Suprapubic skin (tissue), 4 donors: ENCODE results near the gene ME3. TPM values are rescaled to one million over a fixed set of nuclear protein-coding genes. Genes with fewer than 3 reads are reported as not detected.
"Not testable (repeated sequence)": the region's sequence is repeated elsewhere in the genome, so short reads cannot be mapped to it uniquely, and the experiment has no call there.

ENCODE experiments used
- DNase-seq, 2 donors: peaks; one replicate each; pipeline ENCODE4 v3.0.0-alpha.2; 2019; ENCODE audit warnings: low spot score in 2 of 2
- H3K27ac ChIP-seq: fragments of 200-600 bp; sonication (generic); one replicate; pipeline ENCODE4 v1.5.1; 2019
- H3K27me3 ChIP-seq: fragments of 200-600 bp; sonication (generic); one replicate; pipeline ENCODE4 v1.5.1; 2019
- H3K36me3 ChIP-seq: fragments of 200-600 bp; sonication (generic); one replicate; pipeline ENCODE4 v1.5.1; 2019
- H3K4me1 ChIP-seq: fragments of 200-600 bp; sonication (generic); one replicate; pipeline ENCODE4 v1.5.1; 2019
- H3K4me3 ChIP-seq: fragments of 200-600 bp; sonication (generic); one replicate; pipeline ENCODE4 v1.5.1; 2019; ENCODE audit warnings: mild to moderate bottlenecking
- H3K9me3 ChIP-seq: fragments of 200-600 bp; sonication (generic); one replicate; pipeline ENCODE4 v1.5.1; 2019
- EP300 ChIP-seq: sonication (generic); formaldehyde crosslinking; IDR thresholded peaks from one replicate; pipeline ENCODE4 v1.6.1; 2017; ENCODE audit warnings: antibody characterized with exemption
- POLR2A ChIP-seq, 2 donors: fragments of 450-650 bp; IDR thresholded peaks; one replicate each; pipeline ENCODE4 v1.6.1; 2017; ENCODE audit warnings: antibody characterized with exemption in 2 of 2, mild to moderate bottlenecking in 2 of 2, moderate library complexity in 2 of 2
- POLR2AphosphoS5 ChIP-seq, 3 donors: sonication (generic); formaldehyde crosslinking; IDR thresholded peaks; one replicate each; pipeline ENCODE4 v1.6.1; 2017; ENCODE audit warnings: antibody characterized with exemption in 3 of 3
- WGBS: methylation state at CpG from one replicate; pipeline ENCODE4 v1.1.5; 2018; 5-methylcytosine and 5-hydroxymethylcytosine counted together
- total RNA-seq, 4 donors: library from RNA; depleted of rRNA; stranded (reverse); fragments of >200 nt; gene quantifications; one replicate each; pipeline ENCODE4 v1.1.0, GENCODE V29; 2016
- TF ChIP-seq, protein P1 (sequence below), 2 donors: fragments of 200-600 bp in 1 of 2; fragments of 450-650 bp in 1 of 2; sonication (generic) in 1 of 2; IDR thresholded peaks; one replicate each; pipeline ENCODE4 v1.5.1; 2016 to 2019; ENCODE audit warnings: antibody characterized with exemption in 2 of 2, mild to moderate bottlenecking in 1 of 2, moderate library complexity in 1 of 2

ME3 gene
- total RNA-seq, 4 donors from 2014 or later, result 3.7 to 17.0 (median 9.4) TPM

DNA sequence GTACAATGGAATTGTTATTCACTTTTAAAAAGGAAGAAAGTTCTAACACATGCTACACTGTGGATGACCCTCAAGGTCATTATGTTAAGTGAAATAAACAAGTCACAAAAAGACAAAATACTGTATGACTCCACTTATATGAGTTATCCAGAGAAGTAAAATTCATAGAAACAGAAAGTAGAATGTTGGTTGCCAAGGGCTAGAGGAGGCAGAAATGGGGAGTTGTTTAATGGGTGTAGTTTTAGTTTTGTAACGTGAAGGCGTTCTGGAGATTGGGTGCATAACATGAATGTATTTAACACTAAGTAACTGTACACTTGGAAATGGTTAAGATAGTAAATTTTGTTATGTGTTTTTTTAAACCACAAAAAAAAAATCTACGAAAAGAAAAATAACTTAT lies 253.9 kb downstream of the ME3 start:
- no peak overlapping the region for H3K4me3 ChIP-seq
- no peaks in the 10 kb centered on the region for H3K27me3 ChIP-seq
- H3K36me3 ChIP-seq, result no peaks in the 10 kb centered on the region
- H3K4me1 ChIP-seq, result no peaks in the 10 kb centered on the region
- no peak for TF ChIP-seq POLR2AphosphoS5 (IDR thresholded peaks at IDR 0.05)
- TF ChIP-seq, protein P1, sequence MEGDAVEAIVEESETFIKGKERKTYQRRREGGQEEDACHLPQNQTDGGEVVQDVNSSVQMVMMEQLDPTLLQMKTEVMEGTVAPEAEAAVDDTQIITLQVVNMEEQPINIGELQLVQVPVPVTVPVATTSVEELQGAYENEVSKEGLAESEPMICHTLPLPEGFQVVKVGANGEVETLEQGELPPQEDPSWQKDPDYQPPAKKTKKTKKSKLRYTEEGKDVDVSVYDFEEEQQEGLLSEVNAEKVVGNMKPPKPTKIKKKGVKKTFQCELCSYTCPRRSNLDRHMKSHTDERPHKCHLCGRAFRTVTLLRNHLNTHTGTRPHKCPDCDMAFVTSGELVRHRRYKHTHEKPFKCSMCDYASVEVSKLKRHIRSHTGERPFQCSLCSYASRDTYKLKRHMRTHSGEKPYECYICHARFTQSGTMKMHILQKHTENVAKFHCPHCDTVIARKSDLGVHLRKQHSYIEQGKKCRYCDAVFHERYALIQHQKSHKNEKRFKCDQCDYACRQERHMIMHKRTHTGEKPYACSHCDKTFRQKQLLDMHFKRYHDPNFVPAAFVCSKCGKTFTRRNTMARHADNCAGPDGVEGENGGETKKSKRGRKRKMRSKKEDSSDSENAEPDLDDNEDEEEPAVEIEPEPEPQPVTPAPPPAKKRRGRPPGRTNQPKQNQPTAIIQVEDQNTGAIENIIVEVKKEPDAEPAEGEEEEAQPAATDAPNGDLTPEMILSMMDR (IDR thresholded peaks at IDR 0.05), result no peak
- no peak for TF ChIP-seq EP300
- TF ChIP-seq POLR2A (IDR thresholded peaks at IDR 0.05), result no peak
- 85% methylated on average over 3 of the region's 3 CpGs for WGBS
- H3K27ac ChIP-seq, result no peak overlapping the region
- no peak for DNase-seq
- H3K9me3 ChIP-seq, result no peaks in the 10 kb centered on the region

DNA sequence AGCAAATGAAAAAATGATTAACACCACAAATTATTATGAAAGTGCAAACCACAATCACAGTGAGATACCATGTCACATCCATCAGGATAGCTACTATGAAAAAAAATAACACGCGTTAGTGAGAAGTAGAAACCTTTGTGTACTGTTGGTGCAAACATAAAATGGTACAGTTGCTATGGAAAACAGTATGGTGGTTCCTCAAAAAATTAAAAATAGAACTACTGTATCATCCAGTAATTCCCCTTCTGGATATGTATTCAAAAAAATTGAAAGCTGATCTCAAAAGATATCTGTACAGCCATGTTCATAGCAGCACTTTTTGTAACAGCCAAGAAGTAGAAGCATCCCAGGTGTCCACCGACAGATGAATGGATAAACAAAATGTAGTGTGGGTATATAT lies 254.3 kb downstream of the ME3 start:
- H3K4me3 ChIP-seq, result no peak overlapping the region
- H3K9me3 ChIP-seq, result no peaks in the 10 kb centered on the region
- H3K36me3 ChIP-seq, result no peaks in the 10 kb centered on the region
- H3K4me1 ChIP-seq, result no peaks in the 10 kb centered on the region
- DNase-seq, result no peak
- H3K27me3 ChIP-seq, result no peaks in the 10 kb centered on the region
- TF ChIP-seq EP300 (no peak), POLR2AphosphoS5 (IDR thresholded peaks at IDR 0.05) (no peak), POLR2A (IDR thresholded peaks at IDR 0.05) (no peak)
- TF ChIP-seq, protein P1 (IDR thresholded peaks at IDR 0.05), result no peak
- WGBS, result 89% methylated on average over 3 of the region's 3 CpGs
- H3K27ac ChIP-seq, result no peak overlapping the region

GRCh38 chr11:86416951-86417350 lies 255.5 kb downstream of the ME3 start:
- not testable (repeated sequence) for DNase-seq, H3K4me3 ChIP-seq, H3K36me3 ChIP-seq, H3K4me1 ChIP-seq, H3K27ac ChIP-seq, H3K9me3 ChIP-seq, H3K27me3 ChIP-seq
- 88% methylated on average over 9 of the region's 9 CpGs for WGBS

- Histone ChIP-seq H3K9me3 (no peaks in the 10 kb centered on the region), H3K4me1 (no peaks in the 10 kb centered on the region), H3K4me3 (no peak overlapping the region), H3K27me3 (no peaks in the 10 kb centered on the region), H3K27ac (no peak overlapping the region), H3K36me3 (no peaks in the 10 kb centered on the region)
- no peak for DNase-seq
- WGBS, result 72% methylated on average over 1 of the region's 1 CpG
- TF ChIP-seq POLR2AphosphoS5 (IDR thresholded peaks at IDR 0.05) (no peak), POLR2A (IDR thresholded peaks at IDR 0.05) (no peak), EP300 (no peak)
These were observed 255.9 kb downstream of the ME3 start for GRCh38 chr11:86416494-86416893.

GRCh38 chr11:86415026-86415425 lies 257.4 kb downstream of the ME3 start:
- H3K4me3 ChIP-seq, result no peak overlapping the region
- no peaks in the 10 kb centered on the region for H3K36me3 ChIP-seq
- no peaks in the 10 kb centered on the region for H3K27me3 ChIP-seq
- no peak overlapping the region for H3K27ac ChIP-seq
- 91% methylated on average over 4 of the region's 4 CpGs for WGBS
- no peaks in the 10 kb centered on the region for H3K4me1 ChIP-seq
- no peak for DNase-seq
- TF ChIP-seq POLR2AphosphoS5 (IDR thresholded peaks at IDR 0.05) (no peak), EP300 (no peak), POLR2A (IDR thresholded peaks at IDR 0.05) (no peak)
- TF ChIP-seq, protein P1 (IDR thresholded peaks at IDR 0.05), result no peak
- H3K9me3 ChIP-seq, result no peaks in the 10 kb centered on the region

- no peaks in the 10 kb centered on the region for H3K9me3 ChIP-seq
- TF ChIP-seq POLR2AphosphoS5 (IDR thresholded peaks at IDR 0.05) (no peak), EP300 (no peak), POLR2A (IDR thresholded peaks at IDR 0.05) (no peak)
- TF ChIP-seq, protein P1 (IDR thresholded peaks at IDR 0.05), result no peak
- 94% methylated on average over 2 of the region's 2 CpGs for WGBS
- no peaks in the 10 kb centered on the region for H3K27me3 ChIP-seq
- no peak for DNase-seq
- no peaks in the 10 kb centered on the region for H3K4me1 ChIP-seq
- no peaks in the 10 kb centered on the region for H3K36me3 ChIP-seq
- H3K27ac ChIP-seq, result no peak overlapping the region
- H3K4me3 ChIP-seq, result no peak overlapping the region
These were observed 258.4 kb downstream of the ME3 start for GRCh38 chr11:86414032-86414431.
